HCT116 (cell line): ENCODE measurements around the gene C19orf44. TPM values are rescaled to one million over a fixed set of nuclear protein-coding genes. Genes with fewer than 3 reads are reported as not detected.

Source experiments
- ATAC-seq: fragments of 200-7000 bp; cut with Tn5 transposase; 2 replicates; pipeline ENCODE4 v1.9.1; 2020; ENCODE audit warnings: mild to moderate bottlenecking, moderate library complexity
- BruUV-seq: library from RNA; stranded (reverse); fragments of 400-500 nt; replicated peaks from 2 replicates; lab custom pipeline; 2021; lab: Mats Ljungman, UMichigan
- CTCF ChIA-PET: fragments of 300-600 bp; sonication (Branson Sonifier 250); formaldehyde crosslinking; loops from one replicate; lab custom pipeline; 2021; ENCODE audit warnings: antibody characterized with exemption; lab: Charles Lee
- POLR2A ChIA-PET: fragments of 300-600, 350-600 bp; sonication (Branson Sonifier 250); formaldehyde crosslinking; loops from one replicate; lab custom pipeline; 2021; ENCODE audit warnings: antibody characterized with exemption; lab: Charles Lee
- RAD21 ChIA-PET, 2 experiments: fragments of 300-600 bp; sonication (Branson Sonifier 250); formaldehyde crosslinking; loops; one replicate each; lab custom pipeline; 2023; ENCODE audit warnings: low total read pairs in 2 of 2; ENCODE audit not compliant: uncharacterized antibody in 2 of 2, unreplicated experiment in 2 of 2, low non-redundant PET in 1 of 2; lab: Charles Lee
- DNase-seq: peaks from one replicate; pipeline ENCODE4 v3.0.0-alpha.2; 2010; ENCODE audit warnings: low read depth, low spot score
- H2AFZ ChIP-seq: fragments of 200-600 bp; shearing (Covaris generic), sonication (generic); 2 replicates; pipeline ENCODE4 v1.6.1; 2017; ENCODE audit warnings: low read depth, mixed run types, mixed read lengths, antibody characterized with exemption, low read length; ENCODE audit not compliant: poor library complexity, severe bottlenecking
- H3K27ac ChIP-seq: 2 replicates; pipeline ENCODE4 v1.5.1; 2012; ENCODE audit warnings: low read depth, low read length
- H3K27me3 ChIP-seq: fragments of 200-600 bp; sonication (generic); 2 replicates; pipeline ENCODE4 v1.6.1; 2016; ENCODE audit warnings: mixed run types, low read length, mixed read lengths; ENCODE audit not compliant: insufficient read depth
- H3K36me3 ChIP-seq, 2 experiments: fragments of 200-500 bp in 1 of 2; fragments of 200-600 bp in 1 of 2; sonication (Bioruptor generic) in 1 of 2; sonication (generic) in 1 of 2; 2 replicates each; pipeline versions ENCODE4 v1.5.1 to v1.6.1; 2014 to 2016; ENCODE audit warnings: low read length in 2 of 2, inconsistent platforms in 1 of 2, mixed read lengths in 1 of 2, mixed run types in 1 of 2; ENCODE audit not compliant: insufficient read depth in 2 of 2, control insufficient read depth in 1 of 2
- H3K4me1 ChIP-seq, 2 experiments: fragments of 200-600 bp in 1 of 2; sonication (generic) in 1 of 2; 2 replicates each; pipeline versions ENCODE4 v1.5.1 to v1.6.1; 2012 to 2017; ENCODE audit warnings: low read length in 2 of 2, inconsistent platforms in 1 of 2, mild to moderate bottlenecking in 1 of 2, mixed read lengths in 1 of 2, mixed run types in 1 of 2, moderate library complexity in 1 of 2; ENCODE audit not compliant: insufficient read depth in 2 of 2, control insufficient read depth in 1 of 2
- H3K4me2 ChIP-seq: fragments of 200-600 bp; sonication (generic); 2 replicates; pipeline ENCODE4 v1.6.1; 2017; ENCODE audit warnings: mixed run types, low read length, mixed read lengths
- H3K4me3 ChIP-seq, 2 experiments: fragments of 200-600 bp in 1 of 2; sonication (generic) in 1 of 2; replicated peaks in 1 of 2; 2 replicates each; pipeline ENCODE4 v1.5.1; 2011 to 2016; ENCODE audit warnings: low read length in 2 of 2, control low read depth in 1 of 2, low read depth in 1 of 2, mild to moderate bottlenecking in 1 of 2, mixed read lengths in 1 of 2, mixed run types in 1 of 2
- H3K79me2 ChIP-seq: fragments of 200-600 bp; sonication (generic); 2 replicates; pipeline ENCODE4 v1.6.1; 2017; ENCODE audit warnings: mild to moderate bottlenecking, mixed run types, low read length, moderate library complexity, mixed read lengths; ENCODE audit not compliant: insufficient read depth
- H3K9ac ChIP-seq: fragments of 200-600 bp; sonication (generic); 2 replicates; pipeline ENCODE4 v1.6.1; 2016; ENCODE audit warnings: low read length, mixed read lengths
- H3K9me2 ChIP-seq: fragments of 200-600 bp; sonication (generic), shearing (Covaris generic); 2 replicates; pipeline ENCODE4 v1.6.1; 2017; ENCODE audit warnings: mixed run types, mild to moderate bottlenecking, moderate library complexity; ENCODE audit not compliant: insufficient read depth
- H3K9me3 ChIP-seq, 2 experiments: fragments of 200-500 bp in 1 of 2; fragments of 200-600 bp in 1 of 2; sonication (Bioruptor generic) in 1 of 2; sonication (generic) in 1 of 2; 2 replicates each; pipeline ENCODE4 v1.6.1; 2014 to 2017; ENCODE audit warnings: low read length in 2 of 2, mixed read lengths in 2 of 2, inconsistent platforms in 1 of 2, low read depth in 1 of 2, mild to moderate bottlenecking in 1 of 2, mixed run types in 1 of 2, moderate library complexity in 1 of 2; ENCODE audit not compliant: control insufficient read depth in 1 of 2, insufficient read depth in 1 of 2
- H4K20me1 ChIP-seq: fragments of 200-600 bp; sonication (generic), shearing (Covaris generic); 2 replicates; pipeline ENCODE4 v1.6.1; 2017; ENCODE audit warnings: mixed run types, mild to moderate bottlenecking, moderate library complexity; ENCODE audit not compliant: insufficient read depth
- CEBPB ChIP-seq: IDR thresholded peaks from 2 replicates; pipeline ENCODE4 v1.6.1; 2012; ENCODE audit warnings: low read depth
- CTCF ChIP-seq, 3 experiments: fragments of 200-600 bp in 1 of 3; sonication (generic) in 1 of 3; IDR thresholded peaks in 2 of 3; conservative IDR thresholded peaks in 1 of 3; 2 replicates each; pipeline ENCODE4 v1.5.1; 2012 to 2017; ENCODE audit warnings: low read depth in 2 of 3, low read length in 2 of 3, antibody characterized with exemption in 1 of 3, borderline replicate concordance in 1 of 3, control low read depth in 1 of 3, mild to moderate bottlenecking in 1 of 3, mixed read lengths in 1 of 3, mixed run types in 1 of 3, moderate library complexity in 1 of 3; ENCODE audit not compliant: insufficient read depth in 1 of 3
- ELF1 ChIP-seq: IDR thresholded peaks from 2 replicates; pipeline ENCODE4 v1.6.1; 2012; ENCODE audit warnings: low read depth, borderline replicate concordance
- EZH2 ChIP-seq: fragments of 200-600 bp; sonication (generic); IDR thresholded peaks from 2 replicates; pipeline ENCODE4 v1.6.1; 2017; ENCODE audit warnings: antibody characterized with exemption, mixed run types
- JUND ChIP-seq: IDR thresholded peaks from 2 replicates; pipeline ENCODE4 v1.6.1; 2012
- YY1 ChIP-seq: IDR thresholded peaks from 2 replicates; pipeline ENCODE4 v1.6.1; 2011; ENCODE audit warnings: low read length, low read depth, moderate library complexity, mild to moderate bottlenecking; ENCODE audit not compliant: insufficient replicate concordance; ENCODE audit errors: extremely low read depth
- ZFX ChIP-seq: fragments of 450-650 bp; IDR thresholded peaks from 2 replicates; pipeline ENCODE4 v1.6.1; 2017
- intact Hi-C: fragments of 100-400 bp; cut with micrococcal nuclease; formaldehyde crosslinking; loops from 2 replicates; pipeline ENCODE4 v1.10.0; 2022
- total RNA-seq: library from RNA; stranded (reverse); gene quantifications from one replicate; pipeline ENCODE4 v1.2.1, GENCODE V29; 2021; ENCODE audit not compliant: unreplicated experiment

The C19orf44 gene
- total RNA-seq, 1 experiment from 2014 or later: 6.8 TPM

GRCh38 chr19:16540948-16541347 lies 44.8 kb downstream of the C19orf44 start:
- BruUV-seq: no TSS peak

More at GRCh38 chr19:16540948-16541347, 44.8 kb downstream of the C19orf44 start:
- ChIA-PET POLR2A (no interaction called here), CTCF (no interaction called here), RAD21 (no interaction called here)
- Histone ChIP-seq H2AFZ (no peak overlapping the region), H3K4me1 (peaks cover 9 to 17% of the 10 kb centered on the region in 2 experiments), H3K4me2 (peak overlapping the region; percentile 94), H3K27me3 (no peaks in the 10 kb centered on the region), H3K79me2 (peaks cover 86% of the 10 kb centered on the region), H3K4me3 (peak overlapping the region; percentile 97 to 100), H3K9me3 (no peaks in the 10 kb centered on the region), H3K9me2 (no peaks in the 10 kb centered on the region), H3K9ac (peak overlapping the region; percentile 96), H3K27ac (no peak overlapping the region; the same call in 1 of the 2 replicates)
- no peak for DNase-seq
- no peak for ATAC-seq
- intact Hi-C loops: no loop called here
- TF ChIP-seq EZH2 (no peak), JUND (no peak), ELF1 (no peak), ZFX (no peak), CEBPB (no peak), YY1 (no peak), CTCF (IDR thresholded peaks at IDR 0.05 in 2 of 3, conservative IDR thresholded peaks at IDR 0.05 in 1 of 3; ENCODE audit: borderline replicate concordance in 1 of 3, insufficient read depth in 1 of 3, low read depth in 2 of 3, low read length in 2 of 3) (no peak)
- TF ChIP-seq, all 23 proteins: peak for 0
- Histone ChIP-seq H4K20me1 (peaks cover 26% of the 10 kb centered on the region; the same call in 1 of the 2 replicates), H3K36me3 (peaks cover 14 to 45% of the 10 kb centered on the region in 2 experiments)
